Prostate gland (tissue), 2 donors: ENCODE results near the gene SERBP1. TPM values are rescaled to one million over a fixed set of nuclear protein-coding genes. Genes with fewer than 3 reads are reported as not detected.

ENCODE experiments used
- DNase-seq: peaks from one replicate; pipeline ENCODE4 v3.0.0-alpha.2; 2019; ENCODE audit warnings: low spot score
- H3K27ac ChIP-seq, 2 donors: fragments of 200-600 bp; sonication (generic); 2 replicates each; pipeline ENCODE4 v1.5.1; 2017 to 2019
- H3K27me3 ChIP-seq: fragments of 200-600 bp; sonication (generic); replicated peaks from 2 replicates; pipeline ENCODE4 v1.5.1; 2019; ENCODE audit not compliant: insufficient read depth
- H3K36me3 ChIP-seq, 2 donors: fragments of 200-600 bp; sonication (generic); 1 replicate in 1 of 2; 2 replicates in 1 of 2; pipeline versions ENCODE4 v1.5.1 to v1.8.1; 2017 to 2019
- H3K4me1 ChIP-seq: fragments of 200-600 bp; sonication (generic); replicated peaks from 2 replicates; pipeline ENCODE4 v1.5.1; 2019
- H3K4me3 ChIP-seq, 2 donors: fragments of 200-600 bp; sonication (generic); 2 replicates each; pipeline ENCODE4 v1.5.1; 2017 to 2019
- H3K9me3 ChIP-seq: fragments of 200-600 bp; sonication (generic); 2 replicates; pipeline ENCODE4 v1.5.1; 2017
- CTCF ChIP-seq, 4 experiments: fragments of 200-600 bp in 2 of 4; fragments of 450-650 bp in 2 of 4; sonication (generic) in 2 of 4; IDR thresholded peaks; 1 replicate in 3 of 4; 2 replicates in 1 of 4; pipeline ENCODE4 v1.5.1; 2016 to 2019; ENCODE audit warnings: antibody characterized with exemption in 4 of 4, mild to moderate bottlenecking in 2 of 4, moderate library complexity in 2 of 4
- POLR2A ChIP-seq: fragments of 450-650 bp; IDR thresholded peaks from one replicate; pipeline ENCODE4 v1.6.1; 2016; ENCODE audit warnings: antibody characterized with exemption, mild to moderate bottlenecking
- POLR2AphosphoS5 ChIP-seq: sonication (generic); formaldehyde crosslinking; IDR thresholded peaks from one replicate; pipeline ENCODE4 v1.6.1; 2017; ENCODE audit warnings: antibody characterized with exemption
- WGBS: methylation state at CpG from one replicate; pipeline ENCODE4 v1.1.5; 2018; 5-methylcytosine and 5-hydroxymethylcytosine counted together
- intact Hi-C: fragments of 100-400 bp; cut with DNase I; formaldehyde crosslinking; loops from one replicate; pipeline ENCODE4 v1.14.2; 2022
- total RNA-seq, 2 donors: library from RNA; depleted of rRNA; stranded (reverse); fragments of >200 nt; gene quantifications; one replicate each; pipeline ENCODE4 v1.1.0, GENCODE V29; 2016

The SERBP1 gene
- total RNA-seq, 2 donors from 2014 or later, result 155 to 169 TPM

- WGBS, result 47% methylated on average over 3 of the region's 3 CpGs
- H3K27me3 ChIP-seq, result no peaks in the 10 kb centered on the region
Measured at GRCh38 chr1:67372136-67372535, 58.1 kb downstream of the SERBP1 start.

GRCh38 chr1:67371681-67372080 lies 58.5 kb downstream of the SERBP1 start:
- DNase-seq, result no peak
- no peaks in the 10 kb centered on the region for H3K27me3 ChIP-seq
- H3K36me3 ChIP-seq, result no peaks in the 10 kb centered on the region
- intact Hi-C loops, result no loop called here
- no peaks in the 10 kb centered on the region for H3K4me1 ChIP-seq
- no peaks in the 10 kb centered on the region for H3K9me3 ChIP-seq
- 61% methylated on average over 5 of the region's 5 CpGs for WGBS
- TF ChIP-seq CTCF (IDR thresholded peaks at IDR 0.05) (no peak), POLR2AphosphoS5 (no peak), POLR2A (no peak)
- no peak overlapping the region for H3K4me3 ChIP-seq
- no peak overlapping the region for H3K27ac ChIP-seq

More at GRCh38 chr1:67372136-67372535, 58.1 kb downstream of the SERBP1 start:
- Histone ChIP-seq H3K4me3 (no peak overlapping the region), H3K27ac (no peak overlapping the region), H3K4me1 (no peaks in the 10 kb centered on the region), H3K9me3 (no peaks in the 10 kb centered on the region), H3K36me3 (no peaks in the 10 kb centered on the region)
- intact Hi-C loops, result no loop called here
- TF ChIP-seq POLR2AphosphoS5 (no peak), CTCF (IDR thresholded peaks at IDR 0.05) (no peak), POLR2A (no peak)
- no peak for DNase-seq

GRCh38 chr1:67371043-67371442 lies 59.2 kb downstream of the SERBP1 start:
- no peaks in the 10 kb centered on the region for H3K4me1 ChIP-seq
- H3K4me3 ChIP-seq, result no peak overlapping the region
- no peaks in the 10 kb centered on the region for H3K9me3 ChIP-seq
- no peak overlapping the region for H3K27ac ChIP-seq
- no peaks in the 10 kb centered on the region for H3K27me3 ChIP-seq
- TF ChIP-seq POLR2AphosphoS5 (no peak), POLR2A (no peak), CTCF (IDR thresholded peaks at IDR 0.05) (no peak)
- DNase-seq, result no peak
- no peaks in the 10 kb centered on the region for H3K36me3 ChIP-seq
- WGBS, result 94% methylated on average over 2 of the region's 2 CpGs
- intact Hi-C loops, result no loop called here

GRCh38 chr1:67368046-67368514 lies 62.1 kb downstream of the SERBP1 start:
- intact Hi-C loops, result no loop called here
- no peaks in the 10 kb centered on the region for H3K27me3 ChIP-seq
- no peak overlapping the region for H3K4me3 ChIP-seq
- H3K9me3 ChIP-seq, result no peaks in the 10 kb centered on the region
- no peaks in the 10 kb centered on the region for H3K36me3 ChIP-seq
- 80% methylated on average over 1 of the region's 1 CpG for WGBS
- TF ChIP-seq POLR2AphosphoS5, result no peak
- TF ChIP-seq CTCF (IDR thresholded peaks at IDR 0.05), result no peak
- no peak for TF ChIP-seq POLR2A
- DNase-seq, result no peak
- H3K4me1 ChIP-seq, result no peaks in the 10 kb centered on the region
- no peak overlapping the region for H3K27ac ChIP-seq

GRCh38 chr1:67367370-67368045 lies 62.7 kb downstream of the SERBP1 start:
- intact Hi-C loops, result no loop called here
- WGBS, result 39% methylated on average over 8 of the region's 8 CpGs
- no peaks in the 10 kb centered on the region for H3K4me1 ChIP-seq
- H3K36me3 ChIP-seq, result no peaks in the 10 kb centered on the region
- no peak for TF ChIP-seq POLR2A
- no peak for TF ChIP-seq POLR2AphosphoS5
- no peak for TF ChIP-seq CTCF (IDR thresholded peaks at IDR 0.05)
- DNase-seq, result no peak
- H3K4me3 ChIP-seq, result no peak overlapping the region
- H3K9me3 ChIP-seq, result no peaks in the 10 kb centered on the region
- no peaks in the 10 kb centered on the region for H3K27me3 ChIP-seq
- H3K27ac ChIP-seq, result no peak overlapping the region
